ENCODE data around the gene AEBP1.

Gene AEBP1

GRCh38 chr7:44150966-44151941 is 47.1 kb downstream of the AEBP1 start:
- no peak for TF ChIP-seq CTCF (conservative IDR thresholded peaks at IDR 0.05; ENCODE audit: low read depth, low read length)
- DNase-seq (ENCODE audit: low read depth), result no peak
- no peak overlapping the region for H3K4me3 ChIP-seq (ENCODE audit: low read length)

- DNase-seq (ENCODE audit: low read depth), result no peak
- TF ChIP-seq CTCF (conservative IDR thresholded peaks at IDR 0.05; ENCODE audit: low read depth, low read length), result no peak
- H3K4me3 ChIP-seq (ENCODE audit: low read length), result no peak overlapping the region
Observed at GRCh38 chr7:44151956-44152355, 47.8 kb downstream of the AEBP1 start.

GRCh38 chr7:44152971-44153947 is 49.1 kb downstream of the AEBP1 start:
- H3K4me3 ChIP-seq (ENCODE audit: low read length), result no peak overlapping the region
- no peak for DNase-seq (ENCODE audit: low read depth)
- no peak for TF ChIP-seq CTCF (conservative IDR thresholded peaks at IDR 0.05; ENCODE audit: low read depth, low read length)

- DNase-seq (ENCODE audit: low read depth), result no peak
- no peak overlapping the region for H3K4me3 ChIP-seq (ENCODE audit: low read length)
- TF ChIP-seq CTCF (conservative IDR thresholded peaks at IDR 0.05; ENCODE audit: low read depth, low read length), result no peak
Observed at GRCh38 chr7:44153948-44154335, 49.8 kb downstream of the AEBP1 start.

- no peak overlapping the region for H3K4me3 ChIP-seq (ENCODE audit: low read length)
- no peak for TF ChIP-seq CTCF (conservative IDR thresholded peaks at IDR 0.05; ENCODE audit: low read depth, low read length)
- DNase-seq (ENCODE audit: low read depth), result no peak
Observed at GRCh38 chr7:44154703-44155102, 50.6 kb downstream of the AEBP1 start.

GRCh38 chr7:44155191-44156185 is 51.3 kb downstream of the AEBP1 start:
- H3K4me3 ChIP-seq (ENCODE audit: low read length), result no peak overlapping the region
- no peak for DNase-seq (ENCODE audit: low read depth)
- no peak for TF ChIP-seq CTCF (conservative IDR thresholded peaks at IDR 0.05; ENCODE audit: low read depth, low read length)
